H1 (cell line): Measurements from ENCODE around the gene CDH12. TPM values are rescaled to one million over a fixed set of nuclear protein-coding genes. Genes with fewer than 3 reads are reported as not detected.

Experiments
- HDAC6 ChIP-seq: IDR thresholded peaks from one replicate; pipeline ENCODE4 v1.7.1; 2012; ENCODE audit warnings: low read depth, mild to moderate bottlenecking, inconsistent platforms, low read length, moderate library complexity
- NRF1 ChIP-seq: IDR thresholded peaks from 2 replicates; pipeline ENCODE4 v1.6.1; 2011; ENCODE audit warnings: mild to moderate bottlenecking, low read depth, low read length, improper control_type of control experiment
- polyA plus RNA-seq, 7 experiments: library from polyadenylated mRNA; depleted of rRNA in 3 of 7; stranded (reverse) in 5 of 7; unstranded in 2 of 7; fragments of >200 nt in 5 of 7; fragments of 200-250 nt in 2 of 7; gene quantifications; 1 replicate in 5 of 7; 2 replicates in 1 of 7; 4 replicates in 1 of 7; pipeline versions ENCODE4 v1.2.1 to v1.2.3, GENCODE V29; 2011 to 2013; ENCODE audit warnings: missing spikeins in 2 of 7, mixed read lengths in 2 of 7
- total RNA-seq: library from RNA; stranded (reverse); fragmentation: NEBNext Ultra II Directional; extraction: Animal tissue kit (Norgen Biotek cat#: 25700); gene quantifications from 2 replicates; pipeline ENCODE4 v1.2.1, GENCODE V29; 2021

CDH12 gene
- total and polyA plus RNA-seq, 2 of the 8 experiments (the other 6 are each of a cell fraction or from before 2014, with no cell fraction given) = 0.03 TPM; not detected in 1

DNA sequence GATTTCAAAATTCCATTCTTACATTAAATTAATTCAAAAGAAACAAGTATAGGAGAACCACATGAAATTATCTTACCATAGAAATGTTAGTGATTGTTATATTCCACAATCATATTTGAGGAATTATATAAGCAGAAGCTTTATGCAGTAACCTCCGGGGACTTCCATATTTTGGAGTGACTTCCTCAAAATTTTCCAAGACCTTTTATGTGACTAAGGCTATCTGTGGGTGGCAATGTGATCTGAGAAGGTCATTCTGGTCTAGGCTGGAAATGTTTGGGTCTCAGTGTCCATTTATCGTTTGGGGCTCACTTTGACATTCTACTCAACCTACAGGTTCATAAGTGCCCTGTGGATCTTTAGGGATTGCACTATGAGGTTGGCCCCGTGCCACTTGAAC, 776.6 kb downstream of the CDH12 start (continued):
- TF ChIP-seq HDAC6 (no peak), NRF1 (no peak)
